Lower leg skin (tissue), 3 donors: Measurements from ENCODE around the gene TMEM140.

Source experiments
- CTCF ChIP-seq, 3 donors: fragments of 450-650 bp; IDR thresholded peaks; one replicate each; pipeline ENCODE4 v1.5.1; 2016; ENCODE audit warnings: antibody characterized with exemption in 3 of 3, mild to moderate bottlenecking in 3 of 3, moderate library complexity in 2 of 3
- POLR2A ChIP-seq, 2 donors: fragments of 450-650 bp; IDR thresholded peaks; one replicate each; pipeline ENCODE4 v1.6.1; 2016 to 2017; ENCODE audit warnings: antibody characterized with exemption in 2 of 2, mild to moderate bottlenecking in 1 of 2, moderate library complexity in 1 of 2

DNA sequence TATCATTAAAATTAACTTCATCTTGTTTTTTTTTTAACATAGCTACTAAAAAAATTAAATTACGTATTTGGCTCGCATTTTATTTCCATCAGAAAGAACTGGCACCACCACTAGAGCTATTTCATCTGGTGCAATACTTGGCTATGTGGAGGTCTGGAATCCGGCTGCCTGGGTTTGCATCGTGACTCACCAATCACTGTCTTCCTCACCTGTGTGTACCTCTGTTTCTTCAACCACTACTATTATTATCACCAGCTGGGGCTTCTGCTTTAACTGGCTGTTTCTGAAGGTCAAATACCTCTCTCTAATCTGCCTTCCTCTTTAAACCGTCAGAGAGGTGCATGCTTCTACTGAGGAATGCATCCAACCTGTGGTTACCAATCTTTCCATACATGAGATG, 57.0 kb downstream of the TMEM140 start:
- no peak for TF ChIP-seq CTCF (IDR thresholded peaks at IDR 0.05)
- TF ChIP-seq POLR2A (IDR thresholded peaks at IDR 0.05) = no peak
